Breast epithelium (tissue), 4 donors: Measurements from ENCODE around the gene ATRN. TPM values are rescaled to one million over a fixed set of nuclear protein-coding genes. Genes with fewer than 3 reads are reported as not detected.

Experiments used
- DNase-seq, 2 donors: peaks; one replicate each; pipeline ENCODE4 v3.0.0-alpha.2; 2019; ENCODE audit warnings: low spot score in 2 of 2
- H3K27ac ChIP-seq, 2 donors: fragments of 200-600 bp; sonication (generic) in 1 of 2; one replicate each; pipeline ENCODE4 v1.5.1; 2016 to 2019; ENCODE audit warnings: mild to moderate bottlenecking in 1 of 2
- H3K27me3 ChIP-seq, 2 donors: fragments of 200-600 bp; sonication (generic) in 1 of 2; one replicate each; pipeline versions ENCODE4 v1.5.1 to v1.6.0; 2017 to 2019; ENCODE audit warnings: control low read depth in 1 of 2, mild to moderate bottlenecking in 1 of 2
- H3K36me3 ChIP-seq: fragments of 200-600 bp; one replicate; pipeline ENCODE4 v1.5.1; 2019
- H3K4me1 ChIP-seq, 2 donors: fragments of 200-600 bp; sonication (generic); one replicate each; pipeline ENCODE4 v1.5.1; 2016 to 2019; ENCODE audit warnings: control low read depth in 1 of 2
- H3K4me3 ChIP-seq, 3 donors: fragments of 200-600 bp; sonication (generic); 1 replicate in 2 of 3; 2 replicates in 1 of 3; pipeline ENCODE4 v1.5.1; 2016 to 2019; ENCODE audit warnings: mild to moderate bottlenecking in 3 of 3, moderate library complexity in 2 of 3
- H3K9me3 ChIP-seq, 2 donors: fragments of 200-600 bp; sonication (generic) in 1 of 2; one replicate each; pipeline ENCODE4 v1.5.1; 2016 to 2019; ENCODE audit warnings: control low read depth in 1 of 2
- CTCF ChIP-seq, 3 donors: fragments of 450-650 bp; IDR thresholded peaks; one replicate each; pipeline ENCODE4 v1.5.1; 2016 to 2017; ENCODE audit warnings: antibody characterized with exemption in 3 of 3, mild to moderate bottlenecking in 3 of 3, moderate library complexity in 3 of 3
- POLR2A ChIP-seq: fragments of 450-650 bp; IDR thresholded peaks from one replicate; pipeline ENCODE4 v1.6.1; 2016; ENCODE audit warnings: antibody characterized with exemption, mild to moderate bottlenecking, moderate library complexity
- POLR2AphosphoS5 ChIP-seq, 3 donors: sonication (generic); formaldehyde crosslinking; IDR thresholded peaks; one replicate each; pipeline ENCODE4 v1.6.1; 2017; ENCODE audit warnings: antibody characterized with exemption in 3 of 3
- intact Hi-C: fragments of 100-400 bp; cut with DNase I; formaldehyde crosslinking; loops from one replicate; pipeline ENCODE4 v1.15.1; 2023; ENCODE audit warnings: low total_unique reads
- total RNA-seq, 3 donors: library from RNA; depleted of rRNA; stranded (reverse); fragments of >200 nt; gene quantifications; one replicate each; pipeline ENCODE4 v1.1.0, GENCODE V29; 2016

ATRN gene
- total RNA-seq, 3 donors from 2014 or later, result 26.5 to 35.6 (median 32.3) TPM

GRCh38 chr20:3616250-3616649, 145.4 kb downstream of the ATRN start:
- Histone ChIP-seq H3K36me3 (no peaks in the 10 kb centered on the region), H3K27me3 (no peaks in the 10 kb centered on the region), H3K4me1 (no peaks in the 10 kb centered on the region), H3K9me3 (no peaks in the 10 kb centered on the region), H3K4me3 (no peak overlapping the region), H3K27ac (no peak overlapping the region)
- DNase-seq, result no peak
- intact Hi-C loops, result no loop called here
- no peak for TF ChIP-seq POLR2A

- no peak for DNase-seq
- Histone ChIP-seq H3K9me3 (no peaks in the 10 kb centered on the region), H3K36me3 (no peaks in the 10 kb centered on the region), H3K4me3 (no peak overlapping the region), H3K4me1 (no peaks in the 10 kb centered on the region), H3K27ac (no peak overlapping the region), H3K27me3 (no peaks in the 10 kb centered on the region)
- intact Hi-C loops, result no loop called here
- TF ChIP-seq CTCF (IDR thresholded peaks at IDR 0.05), result no peak
- TF ChIP-seq POLR2AphosphoS5 (IDR thresholded peaks at IDR 0.05), result no peak
- no peak for TF ChIP-seq POLR2A
Measured at GRCh38 chr20:3621111-3621510, 150.3 kb downstream of the ATRN start.

GRCh38 chr20:3622406-3622805, 151.6 kb downstream of the ATRN start:
- DNase-seq, result no peak
- Histone ChIP-seq H3K36me3 (no peaks in the 10 kb centered on the region), H3K9me3 (no peaks in the 10 kb centered on the region), H3K27me3 (no peaks in the 10 kb centered on the region), H3K4me1 (no peaks in the 10 kb centered on the region), H3K27ac (no peak overlapping the region), H3K4me3 (no peak overlapping the region)
- TF ChIP-seq CTCF (IDR thresholded peaks at IDR 0.05), result no peak
- no peak for TF ChIP-seq POLR2A
- TF ChIP-seq POLR2AphosphoS5 (IDR thresholded peaks at IDR 0.05), result no peak
- intact Hi-C loops, result no loop called here

GRCh38 chr20:3627476-3627875, 156.7 kb downstream of the ATRN start:
- H3K27me3 ChIP-seq, result no peaks in the 10 kb centered on the region
- H3K36me3 ChIP-seq, result no peaks in the 10 kb centered on the region
- H3K27ac ChIP-seq, result no peak overlapping the region
- no peaks in the 10 kb centered on the region for H3K9me3 ChIP-seq
- DNase-seq, result no peak
- no peaks in the 10 kb centered on the region for H3K4me1 ChIP-seq
- no peak for TF ChIP-seq POLR2A
- no peak for TF ChIP-seq CTCF (IDR thresholded peaks at IDR 0.05)
- no peak for TF ChIP-seq POLR2AphosphoS5 (IDR thresholded peaks at IDR 0.05)
- intact Hi-C loops, result no loop called here
- H3K4me3 ChIP-seq, result no peak overlapping the region

GRCh38 chr20:3628502-3629314, 157.9 kb downstream of the ATRN start:
- Histone ChIP-seq H3K36me3 (no peaks in the 10 kb centered on the region), H3K9me3 (no peaks in the 10 kb centered on the region)

More at GRCh38 chr20:3628502-3629314, 157.9 kb downstream of the ATRN start:
- Histone ChIP-seq H3K4me3 (no peak overlapping the region), H3K4me1 (no peaks in the 10 kb centered on the region), H3K27me3 (no peaks in the 10 kb centered on the region), H3K27ac (no peak overlapping the region)
- intact Hi-C loops, result no loop called here
- DNase-seq, result no peak
- no peak for TF ChIP-seq POLR2AphosphoS5 (IDR thresholded peaks at IDR 0.05)
- no peak for TF ChIP-seq CTCF (IDR thresholded peaks at IDR 0.05)
- TF ChIP-seq POLR2A, result no peak
